GM23338 (cell line): Measurements from ENCODE around the gene ZBTB7C. TPM values are rescaled to one million over a fixed set of nuclear protein-coding genes. Genes with fewer than 3 reads are reported as not detected.

ENCODE experiments used
- ATAC-seq: fragments of 200-7000 bp; cut with Tn5 transposase; 3 replicates; pipeline ENCODE4 v1.9.1; 2020
- DNase-seq: peaks from one replicate; pipeline ENCODE4 v3.0.0-alpha.2; 2015; ENCODE audit warnings: low spot score
- H2AFZ ChIP-seq: fragments of 200-600 bp; sonication (generic); 2 replicates; pipeline ENCODE4 v1.8.0; 2016; ENCODE audit warnings: antibody characterized with exemption, mild to moderate bottlenecking, moderate library complexity
- H3F3A ChIP-seq: fragments of 200-600 bp; sonication (generic); replicated peaks from 2 replicates; pipeline ENCODE4 v1.8.0; 2017; ENCODE audit warnings: antibody characterized with exemption, mixed run types, low read depth
- H3K27ac ChIP-seq: fragments of 200-600 bp; sonication (generic); 2 replicates; pipeline ENCODE4 v1.6.1; 2016; ENCODE audit warnings: low read depth
- H3K27me3 ChIP-seq: fragments of 200-600 bp; sonication (generic); 2 replicates; pipeline ENCODE4 v1.8.0; 2016; ENCODE audit warnings: mild to moderate bottlenecking, mixed run types, moderate library complexity; ENCODE audit not compliant: insufficient read depth
- H3K36me3 ChIP-seq: fragments of 200-600 bp; sonication (generic); 2 replicates; pipeline ENCODE4 v1.8.0; 2016; ENCODE audit warnings: mild to moderate bottlenecking; ENCODE audit not compliant: insufficient read depth
- H3K4me1 ChIP-seq: fragments of 200-600 bp; sonication (generic); 2 replicates; pipeline ENCODE4 v1.8.0; 2016; ENCODE audit warnings: mild to moderate bottlenecking, moderate library complexity; ENCODE audit not compliant: insufficient read depth
- H3K4me2 ChIP-seq: fragments of 200-600 bp; sonication (generic); 2 replicates; pipeline ENCODE4 v1.7.1; 2017; ENCODE audit warnings: mixed run types
- H3K4me3 ChIP-seq: fragments of 200-600 bp; sonication (generic); 2 replicates; pipeline ENCODE4 v1.6.1; 2016; ENCODE audit warnings: mixed run types
- H3K79me2 ChIP-seq: fragments of 200-600 bp; sonication (generic); replicated peaks from 2 replicates; pipeline ENCODE4 v1.8.0; 2017; ENCODE audit warnings: mild to moderate bottlenecking; ENCODE audit not compliant: insufficient read depth
- H3K9me2 ChIP-seq: fragments of 200-600 bp; sonication (generic); 2 replicates; pipeline ENCODE4 v1.8.0; 2017; ENCODE audit not compliant: insufficient read depth
- H4K20me1 ChIP-seq: fragments of 200-600 bp; sonication (generic); replicated peaks from 2 replicates; pipeline ENCODE4 v1.8.0; 2017; ENCODE audit warnings: mild to moderate bottlenecking; ENCODE audit not compliant: insufficient read depth
- H3K27ac Mint-ChIP-seq: 2 replicates; pipeline ENCODE4 v1.8.0; 2020; ENCODE audit warnings: inconsistent platforms, mild to moderate bottlenecking, moderate library complexity, mixed read lengths
- H3K27me3 Mint-ChIP-seq: 3 replicates; pipeline ENCODE4 v1.8.0; 2022; ENCODE audit warnings: low read depth, mild to moderate bottlenecking, moderate library complexity, mixed read lengths, inconsistent platforms; ENCODE audit not compliant: insufficient read depth, poor library complexity
- H3K36me3 Mint-ChIP-seq: 3 replicates; pipeline ENCODE4 v1.8.0; 2021; ENCODE audit warnings: low read depth, mild to moderate bottlenecking, inconsistent platforms, moderate library complexity, mixed read lengths
- H3K4me1 Mint-ChIP-seq: 3 replicates; pipeline ENCODE4 v1.8.0; 2020; ENCODE audit warnings: mild to moderate bottlenecking, inconsistent platforms, mixed read lengths
- H3K4me3 Mint-ChIP-seq: 3 replicates; pipeline ENCODE4 v1.8.0; 2021; ENCODE audit warnings: moderate library complexity, mild to moderate bottlenecking, inconsistent platforms, mixed read lengths
- H3K9me3 Mint-ChIP-seq: 3 replicates; pipeline ENCODE4 v1.8.0; 2020; ENCODE audit warnings: moderate library complexity, mild to moderate bottlenecking, inconsistent platforms, mixed read lengths
- CREB1 ChIP-seq: fragments of 250-450 bp; sonication (Bioruptor Pico); IDR thresholded peaks from 2 replicates; pipeline ENCODE4 v1.5.0; 2020; ENCODE audit warnings: low read depth, mild to moderate bottlenecking, moderate library complexity
- EZH2phosphoT487 ChIP-seq: fragments of 200-600 bp; sonication (generic); IDR thresholded peaks from one replicate; pipeline ENCODE4 v1.8.1; 2018; ENCODE audit warnings: antibody characterized with exemption; ENCODE audit not compliant: unreplicated experiment
- JUNB ChIP-seq: IDR thresholded peaks from one replicate; pipeline ENCODE4 v1.6.1; 2016; ENCODE audit warnings: antibody characterized with exemption; ENCODE audit not compliant: unreplicated experiment
- POLR2AphosphoS5 ChIP-seq: IDR thresholded peaks from 2 replicates; pipeline ENCODE4 v1.6.1; 2016; ENCODE audit warnings: antibody characterized with exemption, low read depth
- REST ChIP-seq: IDR thresholded peaks from one replicate; pipeline ENCODE4 v1.6.1; 2018; ENCODE audit warnings: antibody characterized with exemption; ENCODE audit not compliant: unreplicated experiment
- STAT1 ChIP-seq: IDR thresholded peaks from one replicate; pipeline ENCODE4 v1.6.1; 2016; ENCODE audit warnings: antibody characterized with exemption; ENCODE audit not compliant: unreplicated experiment
- ZNF114 ChIP-seq: fragments of 250-450 bp; sonication (Bioruptor Pico); IDR thresholded peaks from 2 replicates; pipeline ENCODE4 v1.5.0; 2020; ENCODE audit warnings: mild to moderate bottlenecking, moderate library complexity
- ZNF331 ChIP-seq: fragments of 250-450 bp; sonication (Bioruptor Pico); IDR thresholded peaks from 2 replicates; pipeline ENCODE4 v1.5.0; 2020; ENCODE audit warnings: low read depth, mild to moderate bottlenecking, moderate library complexity
- polyA plus RNA-seq: library from polyadenylated mRNA; unstranded; fragments of >200 nt; fragmentation: Nextera tagmentation; extraction: Ambion mirVana; gene quantifications from 2 replicates; pipeline ENCODE4 v1.2.1, GENCODE V29; 2016
- total RNA-seq: library from RNA; depleted of rRNA; stranded (reverse); fragments of >200 nt; shearing (Covaris generic); gene quantifications from 2 replicates; pipeline ENCODE4 v1.2.3, GENCODE V29; 2014
- TF ChIP-seq, protein P1 (sequence below): IDR thresholded peaks from 2 replicates; pipeline ENCODE4 v1.6.1; 2016; ENCODE audit warnings: antibody characterized with exemption
- TF ChIP-seq, protein P2 (sequence below), 2 experiments: fragments of 200-600 bp in 1 of 2; sonication (generic) in 1 of 2; conservative IDR thresholded peaks; 2 replicates each; pipeline versions ENCODE4 v1.5.1 to v1.6.1; 2016 to 2017; ENCODE audit warnings: antibody characterized with exemption in 2 of 2, low read depth in 2 of 2, mild to moderate bottlenecking in 2 of 2, moderate library complexity in 1 of 2

The ZBTB7C gene
- total and polyA plus RNA-seq, 2 experiments from 2014 or later, result 0.03 to 0.14 TPM

DNA sequence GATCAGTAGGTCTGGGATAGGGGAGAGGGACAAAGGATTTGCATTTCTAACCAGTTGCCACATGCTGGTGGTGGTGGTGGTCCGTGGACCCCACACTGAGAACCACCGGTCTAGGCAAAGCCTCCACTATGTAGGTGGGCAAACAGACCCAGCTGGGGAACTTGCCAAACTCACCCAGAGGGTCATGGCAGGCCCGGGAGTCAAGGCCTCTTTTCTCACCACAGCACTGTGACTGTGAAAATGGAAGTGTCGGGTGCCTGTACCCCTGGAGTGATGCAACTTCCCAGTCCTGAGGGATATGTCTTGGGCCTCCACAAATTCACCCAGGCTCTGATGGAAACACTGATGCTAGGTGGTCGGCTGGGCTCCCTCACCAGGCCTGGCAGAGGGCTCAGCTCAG is 377.5 kb downstream of the ZBTB7C start (continued):
- TF ChIP-seq, protein P1, sequence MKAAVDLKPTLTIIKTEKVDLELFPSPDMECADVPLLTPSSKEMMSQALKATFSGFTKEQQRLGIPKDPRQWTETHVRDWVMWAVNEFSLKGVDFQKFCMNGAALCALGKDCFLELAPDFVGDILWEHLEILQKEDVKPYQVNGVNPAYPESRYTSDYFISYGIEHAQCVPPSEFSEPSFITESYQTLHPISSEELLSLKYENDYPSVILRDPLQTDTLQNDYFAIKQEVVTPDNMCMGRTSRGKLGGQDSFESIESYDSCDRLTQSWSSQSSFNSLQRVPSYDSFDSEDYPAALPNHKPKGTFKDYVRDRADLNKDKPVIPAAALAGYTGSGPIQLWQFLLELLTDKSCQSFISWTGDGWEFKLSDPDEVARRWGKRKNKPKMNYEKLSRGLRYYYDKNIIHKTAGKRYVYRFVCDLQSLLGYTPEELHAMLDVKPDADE, result no peak
- no peak for TF ChIP-seq CREB1
- TF ChIP-seq POLR2AphosphoS5, result no peak
- TF ChIP-seq STAT1, result no peak

DNA sequence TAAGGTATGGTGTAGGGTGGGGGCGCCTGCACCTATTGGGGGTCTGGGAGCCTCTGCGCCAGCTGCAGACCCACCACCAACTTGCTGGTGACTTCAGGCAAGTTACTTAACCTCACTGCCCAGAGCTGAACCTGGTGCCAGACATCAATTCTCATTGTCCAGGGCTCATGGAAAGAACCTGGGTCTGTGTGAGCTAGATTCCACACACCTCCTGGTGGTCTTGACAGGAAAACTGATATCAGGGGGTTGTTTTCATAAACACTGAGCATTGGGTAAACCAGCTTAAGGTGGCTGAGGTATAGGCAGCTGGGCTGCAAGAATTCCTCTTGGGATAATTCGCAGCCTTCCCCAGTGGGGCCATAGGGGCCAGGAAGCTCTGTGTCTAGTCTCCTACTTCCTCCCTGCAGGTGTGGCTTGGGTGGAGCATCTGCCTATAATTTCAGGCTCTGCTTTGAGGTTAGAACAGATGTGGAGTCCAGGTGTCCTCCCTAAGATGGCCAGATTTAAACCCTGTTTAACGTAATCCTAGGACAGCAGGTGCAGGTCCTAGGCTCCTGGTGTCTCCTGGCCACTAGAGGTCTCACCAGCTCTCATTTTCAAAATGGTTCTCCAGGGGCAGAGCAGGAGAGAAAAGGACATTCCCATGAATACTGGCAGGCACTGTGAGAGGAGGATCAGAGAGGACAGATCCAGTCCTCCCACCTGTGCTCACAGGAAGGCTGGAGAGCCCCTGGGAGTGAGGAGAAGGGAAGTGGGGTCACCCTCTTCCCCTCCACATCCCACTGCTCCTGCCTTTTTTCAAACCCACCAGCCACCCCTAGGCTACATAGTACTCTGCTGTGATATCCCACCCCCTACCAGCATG is 378.3 kb downstream of the ZBTB7C start:
- no peaks in the 10 kb centered on the region for H3K79me2 ChIP-seq
- TF ChIP-seq, protein P2, sequence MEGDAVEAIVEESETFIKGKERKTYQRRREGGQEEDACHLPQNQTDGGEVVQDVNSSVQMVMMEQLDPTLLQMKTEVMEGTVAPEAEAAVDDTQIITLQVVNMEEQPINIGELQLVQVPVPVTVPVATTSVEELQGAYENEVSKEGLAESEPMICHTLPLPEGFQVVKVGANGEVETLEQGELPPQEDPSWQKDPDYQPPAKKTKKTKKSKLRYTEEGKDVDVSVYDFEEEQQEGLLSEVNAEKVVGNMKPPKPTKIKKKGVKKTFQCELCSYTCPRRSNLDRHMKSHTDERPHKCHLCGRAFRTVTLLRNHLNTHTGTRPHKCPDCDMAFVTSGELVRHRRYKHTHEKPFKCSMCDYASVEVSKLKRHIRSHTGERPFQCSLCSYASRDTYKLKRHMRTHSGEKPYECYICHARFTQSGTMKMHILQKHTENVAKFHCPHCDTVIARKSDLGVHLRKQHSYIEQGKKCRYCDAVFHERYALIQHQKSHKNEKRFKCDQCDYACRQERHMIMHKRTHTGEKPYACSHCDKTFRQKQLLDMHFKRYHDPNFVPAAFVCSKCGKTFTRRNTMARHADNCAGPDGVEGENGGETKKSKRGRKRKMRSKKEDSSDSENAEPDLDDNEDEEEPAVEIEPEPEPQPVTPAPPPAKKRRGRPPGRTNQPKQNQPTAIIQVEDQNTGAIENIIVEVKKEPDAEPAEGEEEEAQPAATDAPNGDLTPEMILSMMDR (conservative IDR thresholded peaks at IDR 0.05; ENCODE audit: low read depth in 2 of 2), result peak; percentile 77 to 90
- no peak for TF ChIP-seq JUNB
- H3K27me3 ChIP-seq, result no peaks in the 10 kb centered on the region
- H3K9me2 ChIP-seq, result no peaks in the 10 kb centered on the region
- H3K4me1 Mint-ChIP-seq, result peaks cover 20% of the 10 kb centered on the region
- DNase-seq (peak; percentile 84), ATAC-seq (peak; percentile 92)
- H3K4me1 ChIP-seq, result peaks cover 13% of the 10 kb centered on the region
- no peaks in the 10 kb centered on the region for H3K9me3 Mint-ChIP-seq
- H3K36me3 Mint-ChIP-seq, result no peaks in the 10 kb centered on the region
- no peaks in the 10 kb centered on the region for H4K20me1 ChIP-seq
- H3K27ac Mint-ChIP-seq, result no peak overlapping the region
- no peaks in the 10 kb centered on the region for H3K36me3 ChIP-seq
- H3F3A ChIP-seq, result no peaks in the 10 kb centered on the region
- peak overlapping the region; percentile 11; the same call in 1 of the 2 replicates for H2AFZ ChIP-seq
- no peak overlapping the region for H3K4me2 ChIP-seq
- no peak overlapping the region for H3K27ac ChIP-seq
- H3K4me3 Mint-ChIP-seq, result no peak overlapping the region
- no peak overlapping the region for H3K4me3 ChIP-seq
- peaks cover 3% of the 10 kb centered on the region for H3K27me3 Mint-ChIP-seq

DNA sequence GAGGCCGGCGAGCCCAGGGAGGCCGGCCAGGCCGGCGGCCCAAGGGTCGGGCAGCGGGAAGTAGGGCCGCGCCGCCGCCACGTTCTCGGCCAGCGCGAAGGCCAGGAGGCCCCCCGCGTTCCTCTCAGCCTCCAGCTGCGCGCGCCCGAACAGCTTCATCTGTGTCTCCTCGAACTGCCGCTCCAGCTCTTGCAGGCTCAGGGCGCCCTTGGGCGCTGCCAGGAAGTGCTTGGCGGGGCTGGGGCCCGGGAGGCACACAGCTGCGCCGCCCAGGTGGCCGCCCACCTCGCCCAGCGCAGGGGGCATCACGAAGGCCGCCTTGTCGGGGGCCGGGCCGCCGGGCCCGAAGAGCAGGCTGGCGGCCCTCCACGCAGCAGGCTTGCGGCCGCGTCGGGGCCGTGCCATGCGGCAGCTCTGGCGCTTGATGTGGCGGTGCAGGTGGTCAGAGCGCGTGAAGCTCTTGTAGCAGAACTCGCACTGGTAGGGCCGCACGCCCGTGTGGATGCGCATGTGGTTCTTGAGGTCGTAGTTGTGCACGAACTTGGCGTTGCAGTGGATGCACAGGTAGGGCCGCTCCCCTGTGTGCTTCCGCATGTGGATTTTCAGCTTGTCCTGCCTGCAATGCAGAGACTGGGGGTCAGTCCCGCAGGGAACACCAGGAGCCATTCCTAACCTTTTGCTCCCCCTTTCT is 379.7 kb downstream of the ZBTB7C start:
- H3K4me2 ChIP-seq, result no peak overlapping the region
- peaks cover 9% of the 10 kb centered on the region for H3K27me3 Mint-ChIP-seq
- TF ChIP-seq ZNF331 (CRISPR knock-in tag) (no peak), STAT1 (no peak), EZH2phosphoT487 (no peak), CREB1 (no peak), JUNB (no peak), ZNF114 (no peak), REST (no peak)
- TF ChIP-seq, protein P2 (conservative IDR thresholded peaks at IDR 0.05; ENCODE audit: low read depth in 2 of 2), result no peak
- TF ChIP-seq, protein P1, result no peak

More for the DNA sequence above, 379.7 kb downstream of the ZBTB7C start:
- no peaks in the 10 kb centered on the region for H4K20me1 ChIP-seq
- H3K27ac ChIP-seq, result no peak overlapping the region
- H3K36me3 ChIP-seq, result no peaks in the 10 kb centered on the region
- H3K9me2 ChIP-seq, result no peaks in the 10 kb centered on the region
- H3K36me3 Mint-ChIP-seq, result no peaks in the 10 kb centered on the region
- no peaks in the 10 kb centered on the region for H3K79me2 ChIP-seq
- ATAC-seq (no peak), DNase-seq (no peak)
- no peak overlapping the region for H3K27ac Mint-ChIP-seq
- no peaks in the 10 kb centered on the region for H3F3A ChIP-seq
- peaks cover 20% of the 10 kb centered on the region for H3K4me1 Mint-ChIP-seq
- H3K4me3 ChIP-seq, result no peak overlapping the region
- H3K4me1 ChIP-seq, result peaks cover 13% of the 10 kb centered on the region
- H3K27me3 ChIP-seq, result no peaks in the 10 kb centered on the region
- H2AFZ ChIP-seq, result 0 out of 2 replicates have a peak overlapping the region, but pooled peaks have one; percentile 10
- H3K9me3 Mint-ChIP-seq, result no peaks in the 10 kb centered on the region
- no peak overlapping the region for H3K4me3 Mint-ChIP-seq
